Neural cell (in vitro differentiated cells): ENCODE data around the gene TIMM44. TPM values are rescaled to one million over a fixed set of nuclear protein-coding genes. Genes with fewer than 3 reads are reported as not detected.

Experiments
- H2AFZ ChIP-seq: fragments of 200-600, 300-800 bp; sonication (generic), shearing (Covaris generic); 2 replicates; pipeline ENCODE4 v1.6.0; 2014; ENCODE audit warnings: low read depth, mild to moderate bottlenecking, antibody characterized with exemption, low read length, moderate library complexity
- H3F3A ChIP-seq: fragments of 200-600 bp; shearing (Covaris generic); 2 replicates; pipeline ENCODE4 v1.6.1; 2016; ENCODE audit warnings: mild to moderate bottlenecking, moderate library complexity, mixed read lengths, antibody characterized with exemption, low read length; ENCODE audit not compliant: insufficient read depth, poor library complexity, severe bottlenecking
- H3K27ac ChIP-seq: fragments of 200-600, 300-800 bp; sonication (generic), shearing (Covaris generic); 2 replicates; pipeline ENCODE4 v1.5.1; 2014; ENCODE audit warnings: mild to moderate bottlenecking, low read length, moderate library complexity
- H3K27me3 ChIP-seq: fragments of 300-800, 200-600 bp; sonication (generic), shearing (Covaris generic); 2 replicates; pipeline ENCODE4 v1.6.0; 2014; ENCODE audit warnings: mild to moderate bottlenecking, low read depth, low read length, moderate library complexity; ENCODE audit not compliant: insufficient read depth
- H3K36me3 ChIP-seq: fragments of 300-800, 200-600 bp; sonication (generic), shearing (Covaris generic); 2 replicates; pipeline ENCODE4 v1.5.1; 2014; ENCODE audit warnings: mild to moderate bottlenecking, antibody characterized with exemption, low read length, moderate library complexity; ENCODE audit not compliant: insufficient read depth
- H3K4me2 ChIP-seq: fragments of 300-800, 200-600 bp; sonication (generic), shearing (Covaris generic); 2 replicates; pipeline ENCODE4 v1.6.0; 2014; ENCODE audit warnings: mild to moderate bottlenecking, low read length
- H3K4me3 ChIP-seq: fragments of 300-800, 200-600 bp; sonication (generic), shearing (Covaris generic); 2 replicates; pipeline ENCODE4 v1.5.1; 2014; ENCODE audit warnings: mild to moderate bottlenecking, low read length, moderate library complexity
- H3K79me2 ChIP-seq: fragments of 200-600 bp; shearing (Covaris generic); replicated peaks from 2 replicates; pipeline ENCODE4 v1.6.0; 2014; ENCODE audit warnings: mild to moderate bottlenecking, low read length, moderate library complexity; ENCODE audit not compliant: insufficient read depth
- H3K9ac ChIP-seq: fragments of 300-800, 200-600 bp; sonication (generic), shearing (Covaris generic); 2 replicates; pipeline ENCODE4 v1.6.1; 2016; ENCODE audit warnings: mild to moderate bottlenecking, low read length, mixed read lengths
- H3K9me2 ChIP-seq: fragments of 200-600 bp; shearing (Covaris generic); 2 replicates; pipeline ENCODE4 v1.6.1; 2016; ENCODE audit warnings: mild to moderate bottlenecking, low read length, mixed read lengths; ENCODE audit not compliant: insufficient read depth
- H3K9me3 ChIP-seq: fragments of 200-600, 300-800 bp; sonication (generic), shearing (Covaris generic); 2 replicates; pipeline ENCODE4 v1.6.1; 2016; ENCODE audit warnings: mild to moderate bottlenecking, mixed run types, low read length, moderate library complexity, mixed read lengths
- H4K20me1 ChIP-seq: fragments of 200-600 bp; shearing (Covaris generic); 2 replicates; pipeline ENCODE4 v1.6.1; 2016; ENCODE audit warnings: mild to moderate bottlenecking, mixed run types; ENCODE audit not compliant: insufficient read depth
- CTCF ChIP-seq: fragments of 450-650 bp; IDR thresholded peaks from 2 replicates; pipeline ENCODE4 v1.5.1; 2014; ENCODE audit warnings: antibody characterized with exemption, mild to moderate bottlenecking, moderate library complexity; ENCODE audit not compliant: poor library complexity, severe bottlenecking
- EP300 ChIP-seq: fragments of 450-650 bp; conservative IDR thresholded peaks from 2 replicates; pipeline ENCODE4 v1.6.1; 2014; ENCODE audit warnings: antibody characterized with exemption, mild to moderate bottlenecking, moderate library complexity; ENCODE audit not compliant: poor library complexity, severe bottlenecking
- EZH2 ChIP-seq: fragments of 200-600, 300-800 bp; shearing (Covaris generic), sonication (generic); IDR thresholded peaks from 2 replicates; pipeline ENCODE4 v1.6.1; 2014; ENCODE audit warnings: antibody characterized with exemption, low read length, borderline replicate concordance, mild to moderate bottlenecking; ENCODE audit not compliant: insufficient read depth, poor library complexity, severe bottlenecking
- MXI1 ChIP-seq: fragments of 450-650 bp; conservative IDR thresholded peaks from 2 replicates; pipeline ENCODE4 v1.6.1; 2014; ENCODE audit warnings: antibody characterized with exemption, mild to moderate bottlenecking; ENCODE audit not compliant: poor library complexity, severe bottlenecking
- POLR2AphosphoS5 ChIP-seq: IDR thresholded peaks from 2 replicates; pipeline ENCODE4 v1.6.1; 2012
- RAD21 ChIP-seq: fragments of 450-650 bp; conservative IDR thresholded peaks from 2 replicates; pipeline ENCODE4 v1.6.1; 2014; ENCODE audit warnings: antibody characterized with exemption, mild to moderate bottlenecking, moderate library complexity
- REST ChIP-seq: IDR thresholded peaks from 2 replicates; pipeline ENCODE4 v1.6.1; 2012; ENCODE audit warnings: borderline replicate concordance
- SMC3 ChIP-seq: fragments of 450-650 bp; conservative IDR thresholded peaks from 2 replicates; pipeline ENCODE4 v1.6.1; 2014; ENCODE audit warnings: antibody characterized with exemption, mild to moderate bottlenecking, moderate library complexity; ENCODE audit not compliant: poor library complexity
- TAF1 ChIP-seq: IDR thresholded peaks from 2 replicates; pipeline ENCODE4 v1.6.1; 2012; ENCODE audit warnings: low read depth
- polyA plus RNA-seq: library from polyadenylated mRNA; depleted of rRNA; stranded (reverse); fragments of >200 nt; gene quantifications from 2 replicates; pipeline ENCODE4 v1.2.3, GENCODE V29; 2014

Gene TIMM44
- polyA plus RNA-seq, 1 donor from 2014 or later = 48.3 TPM

DNA sequence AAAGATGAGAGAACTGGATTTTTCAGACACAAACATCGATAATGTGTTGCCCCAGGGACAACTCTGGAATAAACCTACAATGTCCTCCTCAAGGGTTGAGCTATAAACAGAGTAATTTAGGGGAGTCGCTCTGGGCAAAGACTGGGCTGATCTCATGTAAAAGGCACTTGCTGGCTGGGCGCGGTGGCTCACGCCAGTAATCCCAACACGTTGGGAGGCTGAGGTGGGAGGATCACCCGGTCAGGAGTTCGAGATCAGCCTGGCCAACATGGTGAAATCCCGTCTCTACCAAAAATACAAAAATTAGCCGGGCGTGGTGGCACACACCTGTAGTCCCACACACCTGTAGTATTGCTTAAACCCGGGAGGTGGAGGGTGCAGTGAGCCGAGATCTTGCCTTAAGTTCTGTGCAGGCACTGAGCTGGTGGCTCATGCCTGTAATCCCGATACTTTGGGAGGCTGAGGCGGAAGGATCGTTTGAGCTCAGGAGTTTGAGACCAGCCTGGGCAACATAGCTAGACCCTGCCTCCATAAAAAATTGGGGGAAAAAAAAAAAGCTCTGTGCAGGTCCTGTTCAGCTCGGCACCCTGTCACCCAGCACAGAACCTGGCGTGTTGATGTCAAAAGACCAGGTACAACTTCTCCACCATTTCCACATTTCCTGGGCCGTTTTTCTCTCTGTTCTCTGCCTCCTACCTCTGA, 1.4 kb downstream of the TIMM44 start:
- peaks cover 13% of the 10 kb centered on the region for H3K79me2 ChIP-seq
- H3K27me3 ChIP-seq = no peaks in the 10 kb centered on the region
- H3K36me3 ChIP-seq = no peaks in the 10 kb centered on the region
- H3F3A ChIP-seq = peaks cover 4% of the 10 kb centered on the region
- no peaks in the 10 kb centered on the region for H3K9me2 ChIP-seq
- no peak overlapping the region for H3K4me2 ChIP-seq
- no peaks in the 10 kb centered on the region for H3K9me3 ChIP-seq
- H3K4me3 ChIP-seq = peak overlapping the region; percentile 86
- no peak overlapping the region for H3K9ac ChIP-seq
- no peaks in the 10 kb centered on the region for H4K20me1 ChIP-seq
- H3K27ac ChIP-seq = no peak overlapping the region
- no peak overlapping the region for H2AFZ ChIP-seq
- TF ChIP-seq CTCF = no peak

GRCh38 chr19:7940841-7941240, 2.6 kb downstream of the TIMM44 start:
- no peaks in the 10 kb centered on the region for H3K9me3 ChIP-seq
- H3K36me3 ChIP-seq = no peaks in the 10 kb centered on the region
- H3K79me2 ChIP-seq = peaks cover 13% of the 10 kb centered on the region
- H3F3A ChIP-seq = peaks cover 4% of the 10 kb centered on the region
- H3K4me3 ChIP-seq = no peak overlapping the region
- H2AFZ ChIP-seq = no peak overlapping the region
- no peaks in the 10 kb centered on the region for H4K20me1 ChIP-seq
- TF ChIP-seq EZH2 (no peak), MXI1 (no peak), CTCF (no peak), TAF1 (no peak), POLR2AphosphoS5 (no peak), EP300 (no peak), SMC3 (no peak), RAD21 (no peak), REST (no peak)
- H3K9ac ChIP-seq = no peak overlapping the region
- no peak overlapping the region for H3K27ac ChIP-seq
- H3K4me2 ChIP-seq = no peak overlapping the region
- no peaks in the 10 kb centered on the region for H3K9me2 ChIP-seq
- H3K27me3 ChIP-seq = no peaks in the 10 kb centered on the region
